OCI-LY7 (cell line): Measurements from ENCODE around the gene PLAGL1.

Experiments
- CTCF ChIP-seq: fragments of 200-600 bp; sonication (generic); conservative IDR thresholded peaks from 2 replicates; pipeline ENCODE4 v1.5.1; 2014; ENCODE audit warnings: mild to moderate bottlenecking, antibody characterized with exemption, low read length, moderate library complexity, mixed read lengths
- EZH2phosphoT487 ChIP-seq: fragments of 200-600 bp; sonication (generic); IDR thresholded peaks from 2 replicates; pipeline ENCODE4 v1.6.1; 2018; ENCODE audit warnings: low read depth, borderline replicate concordance, mild to moderate bottlenecking, mixed run types, antibody characterized with exemption, low read length, moderate library complexity, mixed read lengths

- TF ChIP-seq CTCF (no peak), EZH2phosphoT487 (no peak)
Observed at GRCh38 chr6:143939364-143939763, 68.7 kb downstream of the PLAGL1 start.
